ENCODE data around the gene SEM1. TPM values are rescaled to one million over a fixed set of nuclear protein-coding genes. Genes with fewer than 3 reads are reported as not detected.

Gene SEM1
- total and polyA plus RNA-seq, 2 experiments from 2014 or later, result 26.8 to 288 TPM

GRCh38 chr7:96739609-96740008, 30.0 kb upstream of the SEM1 start:
- Histone ChIP-seq H3K27me3 (peaks cover 29% of the 10 kb centered on the region), H3K9me2 (replicated peaks; ENCODE audit: insufficient read depth) (no peaks in the 10 kb centered on the region), H3K4me1 (ENCODE audit: insufficient read depth) (no peaks in the 10 kb centered on the region), H3K9me3 (ENCODE audit: low read depth) (no peaks in the 10 kb centered on the region), H3K4me3 (no peak overlapping the region), H3K36me3 (replicated peaks; ENCODE audit: insufficient read depth, low read depth) (no peaks in the 10 kb centered on the region), H3K4me2 (no peak overlapping the region), H4K20me1 (ENCODE audit: insufficient read depth, poor library complexity, severe bottlenecking) (no peaks in the 10 kb centered on the region), H3K79me2 (no peaks in the 10 kb centered on the region), H2AFZ (no peak overlapping the region), H3K27ac (no peak overlapping the region)
- WGBS (ENCODE audit: low lambda C conversion rate, missing lambda C conversion rate), result 29% methylated on average over 1 of the region's 1 CpG
- no peak for DNase-seq (ENCODE audit: low spot score)
- TF ChIP-seq CTCF (IDR thresholded peaks at IDR 0.05; ENCODE audit: poor library complexity) (no peak), EZH2phosphoT487 (IDR thresholded peaks at IDR 0.05; ENCODE audit: low read depth, severe bottlenecking, unreplicated experiment) (no peak), EZH2 (IDR thresholded peaks at IDR 0.05; ENCODE audit: borderline replicate concordance) (no peak)

- Histone ChIP-seq H3K27ac (no peak overlapping the region), H3K9me2 (replicated peaks; ENCODE audit: insufficient read depth) (no peaks in the 10 kb centered on the region), H3K9me3 (ENCODE audit: low read depth) (no peaks in the 10 kb centered on the region), H4K20me1 (ENCODE audit: insufficient read depth, poor library complexity, severe bottlenecking) (no peaks in the 10 kb centered on the region), H3K4me3 (no peak overlapping the region), H3K4me1 (ENCODE audit: insufficient read depth) (no peaks in the 10 kb centered on the region), H3K79me2 (no peaks in the 10 kb centered on the region), H3K36me3 (replicated peaks; ENCODE audit: insufficient read depth, low read depth) (no peaks in the 10 kb centered on the region), H3K27me3 (peaks cover 29% of the 10 kb centered on the region), H3K4me2 (no peak overlapping the region), H2AFZ (no peak overlapping the region)
- no peak for DNase-seq (ENCODE audit: low spot score)
- WGBS (ENCODE audit: low lambda C conversion rate, missing lambda C conversion rate), result 65% methylated on average over 1 of the region's 1 CpG
- no peak for TF ChIP-seq EZH2 (IDR thresholded peaks at IDR 0.05; ENCODE audit: borderline replicate concordance)
- no peak for TF ChIP-seq CTCF (IDR thresholded peaks at IDR 0.05; ENCODE audit: poor library complexity)
- TF ChIP-seq EZH2phosphoT487 (IDR thresholded peaks at IDR 0.05; ENCODE audit: low read depth, severe bottlenecking, unreplicated experiment), result no peak
These were observed 29.5 kb upstream of the SEM1 start for GRCh38 chr7:96739167-96739566.

- H3K27me3 ChIP-seq, result peaks cover 29% of the 10 kb centered on the region
- H3K4me2 ChIP-seq, result no peak overlapping the region
- no peaks in the 10 kb centered on the region for H3K9me2 ChIP-seq (replicated peaks; ENCODE audit: insufficient read depth)
- H3K27ac ChIP-seq, result no peak overlapping the region
- H3K36me3 ChIP-seq (replicated peaks; ENCODE audit: insufficient read depth, low read depth), result no peaks in the 10 kb centered on the region
- WGBS (ENCODE audit: low lambda C conversion rate, missing lambda C conversion rate), result 98% methylated on average over 2 of the region's 2 CpGs
- TF ChIP-seq EZH2phosphoT487 (IDR thresholded peaks at IDR 0.05; ENCODE audit: low read depth, severe bottlenecking, unreplicated experiment) (no peak), CTCF (IDR thresholded peaks at IDR 0.05; ENCODE audit: poor library complexity) (no peak), EZH2 (IDR thresholded peaks at IDR 0.05; ENCODE audit: borderline replicate concordance) (no peak)
- no peak overlapping the region for H2AFZ ChIP-seq
- no peak overlapping the region for H3K4me3 ChIP-seq
- H3K79me2 ChIP-seq, result no peaks in the 10 kb centered on the region
- no peak for DNase-seq (ENCODE audit: low spot score)
- no peaks in the 10 kb centered on the region for H3K4me1 ChIP-seq (ENCODE audit: insufficient read depth)
- no peaks in the 10 kb centered on the region for H4K20me1 ChIP-seq (ENCODE audit: insufficient read depth, poor library complexity, severe bottlenecking)
- H3K9me3 ChIP-seq (ENCODE audit: low read depth), result no peaks in the 10 kb centered on the region
These were observed 29.1 kb upstream of the SEM1 start for GRCh38 chr7:96738705-96739104.

- no peak for DNase-seq (ENCODE audit: low spot score)
- no peak overlapping the region for H3K4me2 ChIP-seq
- WGBS (ENCODE audit: low lambda C conversion rate, missing lambda C conversion rate), result 75% methylated on average over 3 of the region's 3 CpGs
- TF ChIP-seq EZH2 (IDR thresholded peaks at IDR 0.05; ENCODE audit: borderline replicate concordance), result no peak
- TF ChIP-seq EZH2phosphoT487 (IDR thresholded peaks at IDR 0.05; ENCODE audit: low read depth, severe bottlenecking, unreplicated experiment), result no peak
- TF ChIP-seq CTCF (IDR thresholded peaks at IDR 0.05; ENCODE audit: poor library complexity), result no peak
- H3K27ac ChIP-seq, result no peak overlapping the region
- no peaks in the 10 kb centered on the region for H3K4me1 ChIP-seq (ENCODE audit: insufficient read depth)
- H4K20me1 ChIP-seq (ENCODE audit: insufficient read depth, poor library complexity, severe bottlenecking), result no peaks in the 10 kb centered on the region
- no peaks in the 10 kb centered on the region for H3K79me2 ChIP-seq
- H3K36me3 ChIP-seq (replicated peaks; ENCODE audit: insufficient read depth, low read depth), result no peaks in the 10 kb centered on the region
- H3K4me3 ChIP-seq, result no peak overlapping the region
- no peaks in the 10 kb centered on the region for H3K9me2 ChIP-seq (replicated peaks; ENCODE audit: insufficient read depth)
- H3K27me3 ChIP-seq, result peaks cover 29% of the 10 kb centered on the region
- H3K9me3 ChIP-seq (ENCODE audit: low read depth), result no peaks in the 10 kb centered on the region
- H2AFZ ChIP-seq, result no peak overlapping the region
These were observed 28.0 kb upstream of the SEM1 start for GRCh38 chr7:96737545-96738050.
